ENCODE results near the gene OR2A2. TPM values are rescaled to one million over a fixed set of nuclear protein-coding genes. Genes with fewer than 3 reads are reported as not detected.

Gene OR2A2
- total RNA-seq, result not detected in 2 replicates

DNA sequence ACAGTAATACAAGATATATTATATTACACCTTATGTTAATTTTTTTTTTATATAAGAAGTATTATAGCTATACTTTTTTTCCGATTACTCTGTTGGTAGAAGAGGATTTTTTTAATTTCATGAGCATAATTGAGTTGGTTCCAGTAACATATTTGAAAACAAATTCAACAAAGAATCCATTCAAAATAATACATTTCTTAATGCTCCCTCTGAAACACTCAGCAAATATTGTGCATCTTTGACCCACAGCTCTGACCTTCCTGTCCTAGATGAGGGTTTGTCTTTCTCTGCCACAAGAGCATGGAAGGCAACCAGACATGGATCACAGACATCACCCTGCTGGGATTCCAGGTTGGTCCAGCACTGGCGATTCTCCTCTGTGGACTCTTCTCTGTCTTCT, at the start of gene OR2A2:
Gene OR2A2 (plus strand): TSS at position 301 of the 400 bp plus-strand sequence. CDS start 0 bp downstream, at position 301.

DNA sequence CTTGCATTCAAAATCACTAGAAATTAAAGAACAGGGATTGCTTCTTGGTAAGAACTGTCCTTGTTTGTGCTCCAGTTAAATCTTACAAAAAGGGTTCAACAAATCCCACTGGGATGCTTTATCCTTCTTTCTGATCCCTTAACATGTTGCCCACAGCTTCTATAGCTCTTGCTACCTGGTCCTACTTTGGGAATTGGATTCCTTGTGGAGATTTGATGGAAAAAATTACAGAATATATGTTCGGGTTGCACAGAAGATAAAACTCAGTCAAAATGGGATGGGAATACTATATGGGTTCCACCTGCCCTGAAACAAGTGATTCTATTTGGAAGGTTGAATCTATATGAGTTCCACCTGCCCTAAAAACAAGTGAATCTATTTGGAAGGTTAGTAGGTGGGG, 39.9 kb upstream of the OR2A2 start, which contains the start of gene OR2A25:
Gene OR2A25 (plus strand): TSS at position 301 of the 400 bp plus-strand sequence. CDS start 4,409 bp downstream, outside the sequence.

GRCh38 chr7:144085978-144086377, 23.4 kb upstream of the OR2A2 start, which contains the start of gene OR2A12:
Gene OR2A12 (plus strand): TSS chr7:144086278. CDS start chr7:144095108, 8,830 bp downstream.

GRCh38 chr7:144122876-144123275, 13.5 kb downstream of the OR2A2 start, which contains the start of gene OR2A14:
Gene OR2A14 (plus strand): TSS chr7:144123176. CDS start chr7:144129113, 5,937 bp downstream.

Small RNA genes lying within 50 kb of the gene (small RNA-seq; reads per million reads assigned to genes)
- not detected for gene OR2A41P

Other genes starting within 250 kb of the OR2A2 start
- gene TCAF1, start 207.4 kb upstream of the OR2A2 start, total RNA-seq, result 45.1 and 48.7 TPM in 2 replicates
- not detected in 2 replicates for gene OR2F2, start 174.3 kb upstream of the OR2A2 start, total RNA-seq
- not detected in 2 replicates for gene OR2F1, start 154.7 kb upstream of the OR2A2 start, total RNA-seq
- gene OR6B1, start 109.3 kb upstream of the OR2A2 start, total RNA-seq, result not detected in 2 replicates
- not detected in 2 replicates for gene OR2A5, start 60.6 kb upstream of the OR2A2 start, total RNA-seq
- gene OR2A25, start 39.8 kb upstream of the OR2A2 start, total RNA-seq, result not detected in 2 replicates
- gene OR2A12, start 23.3 kb upstream of the OR2A2 start, total RNA-seq, result not detected in 2 replicates
- not detected in 2 replicates for gene OR2A14, start 13.6 kb downstream of the OR2A2 start, total RNA-seq
- 0.22 and 1.1 TPM in 2 replicates for gene CTAGE4, start 73.9 kb downstream of the OR2A2 start, total RNA-seq
- 0.53 and 1.1 TPM in 2 replicates for gene ARHGEF35, start 86.2 kb downstream of the OR2A2 start, total RNA-seq
- 0.07 TPM in 1 of 2 replicates, not detected in the other for gene OR2A42, start 130.0 kb downstream of the OR2A2 start, total RNA-seq
- 0.27 and 0.65 TPM in 2 replicates for gene OR2A7, start 155.2 kb downstream of the OR2A2 start, total RNA-seq
- gene CTAGE8, start 159.7 kb downstream of the OR2A2 start, total RNA-seq, result 0.65 TPM in 1 of 2 replicates, not detected in the other
- 0.22 TPM in 1 of 2 replicates, not detected in the other for gene OR2A1, start 202.8 kb downstream of the OR2A2 start, total RNA-seq
- gene ARHGEF5, start 245.8 kb downstream of the OR2A2 start, total RNA-seq, result 1.1 and 1.3 TPM in 2 replicates